ENCODE results near the gene SLC39A13. TPM values are rescaled to one million over a fixed set of nuclear protein-coding genes. Genes with fewer than 3 reads are reported as not detected.

Gene SLC39A13
- total RNA-seq, 1 experiment from 2014 or later = 50.2 TPM

GRCh38 chr11:47358731-47359051, 49.7 kb upstream of the SLC39A13 start (continued):
- TF ChIP-seq CTCF (IDR thresholded peaks at IDR 0.05) = no peak

- POLR2A ChIA-PET = interaction anchor here (0.6 kb wide), 1 partner anchor 389 kb away, joined by 3 read pairs; no protein-coding TSS in a partner anchor
- H3K27ac ChIP-seq (ENCODE audit: low read length) = no peak overlapping the region
- intact Hi-C loops (cut with micrococcal nuclease; ENCODE audit: unreplicated experiment) = loop anchor here (10.0 kb wide), 2 partner anchors 104 to 184 kb away; partner anchors contain the start of genes ARFGAP2 and NR1H3
- CTCF ChIA-PET = no interaction called here
- H3K4me1 ChIP-seq (ENCODE audit: control insufficient read depth, insufficient read depth, low read length) = no peaks in the 10 kb centered on the region
- no peak for DNase-seq (ENCODE audit: low read depth, low spot score)
- no peaks in the 10 kb centered on the region for H3K36me3 ChIP-seq (ENCODE audit: control insufficient read depth, insufficient read depth, low read length)
- in situ Hi-C loops (cut with HindIII; ENCODE audit: low pct_unique_long_range_greater_than_20kb, low sequenced_read_pairs) = no loop called here
- no peaks in the 10 kb centered on the region for H3K27me3 ChIP-seq (ENCODE audit: control insufficient read depth, insufficient read depth, low read length)
- no peak for TF ChIP-seq SIN3A (IDR thresholded peaks at IDR 0.05; ENCODE audit: borderline replicate concordance, insufficient read depth, low read depth, low read length)
- no peak for TF ChIP-seq TCF7L2 (IDR thresholded peaks at IDR 0.05; ENCODE audit: low read depth, low read length)
- TF ChIP-seq POLR2AphosphoS5 (IDR thresholded peaks at IDR 0.05; ENCODE audit: low read depth, low read length) = no peak
- TF ChIP-seq CTCF (IDR thresholded peaks at IDR 0.05) = no peak
- no peak for TF ChIP-seq REST (IDR thresholded peaks at IDR 0.05; ENCODE audit: insufficient read depth in 1 of 2, low read depth in 2 of 2, low read length in 1 of 2)
- no peaks in the 10 kb centered on the region for H3K9me3 ChIP-seq (ENCODE audit: control insufficient read depth, insufficient read depth, low read depth, low read length)
- ATAC-seq = no peak
- no peak overlapping the region for H3K4me3 ChIP-seq (ENCODE audit: low read depth in 2 of 2, low read length in 2 of 2)
- BruUV-seq (replicated peaks) = no TSS peak
Observed at GRCh38 chr11:47359162-47359561, 49.2 kb upstream of the SLC39A13 start.

GRCh38 chr11:47359586-47359985, 48.8 kb upstream of the SLC39A13 start:
- no peaks in the 10 kb centered on the region for H3K36me3 ChIP-seq (ENCODE audit: control insufficient read depth, insufficient read depth, low read length)
- ChIA-PET POLR2A (interaction anchor here (0.6 kb wide), 1 partner anchor 389 kb away, joined by 3 read pairs; no protein-coding TSS in a partner anchor), CTCF (no interaction called here)
- in situ Hi-C loops (cut with HindIII; ENCODE audit: low pct_unique_long_range_greater_than_20kb, low sequenced_read_pairs) = no loop called here
- no peak for TF ChIP-seq REST (IDR thresholded peaks at IDR 0.05; ENCODE audit: insufficient read depth in 1 of 2, low read depth in 2 of 2, low read length in 1 of 2)
- no peak for TF ChIP-seq CTCF (IDR thresholded peaks at IDR 0.05)
- no peak for TF ChIP-seq TCF7L2 (IDR thresholded peaks at IDR 0.05; ENCODE audit: low read depth, low read length)
- TF ChIP-seq SIN3A (IDR thresholded peaks at IDR 0.05; ENCODE audit: borderline replicate concordance, insufficient read depth, low read depth, low read length) = no peak
- no peak for TF ChIP-seq POLR2AphosphoS5 (IDR thresholded peaks at IDR 0.05; ENCODE audit: low read depth, low read length)
- ATAC-seq = no peak
- no peak overlapping the region for H3K27ac ChIP-seq (ENCODE audit: low read length)
- no peak overlapping the region for H3K4me3 ChIP-seq (ENCODE audit: low read depth in 2 of 2, low read length in 2 of 2)
- no peaks in the 10 kb centered on the region for H3K9me3 ChIP-seq (ENCODE audit: control insufficient read depth, insufficient read depth, low read depth, low read length)
- H3K4me1 ChIP-seq (ENCODE audit: control insufficient read depth, insufficient read depth, low read length) = no peaks in the 10 kb centered on the region
- no TSS peak for BruUV-seq (replicated peaks)
- intact Hi-C loops (cut with micrococcal nuclease; ENCODE audit: unreplicated experiment) = loop anchor here (10.0 kb wide), 2 partner anchors 105 to 185 kb away; partner anchors contain the start of genes ARFGAP2 and NR1H3
- H3K27me3 ChIP-seq (ENCODE audit: control insufficient read depth, insufficient read depth, low read length) = no peaks in the 10 kb centered on the region
- DNase-seq (ENCODE audit: low read depth, low spot score) = no peak
